NCI-H226 (cell line): ENCODE measurements around the gene CDH12.

ENCODE experiments used
- DNase-seq: peaks from one replicate; pipeline ENCODE4 v3.0.0-alpha.2; 2015

Gene CDH12

GRCh38 chr5:21918451-21918850, 934.7 kb downstream of the CDH12 start:
- no peak for DNase-seq

- no peak for DNase-seq
Observed at GRCh38 chr5:21910731-21911130, 942.4 kb downstream of the CDH12 start.

GRCh38 chr5:21895766-21896350, 957.3 kb downstream of the CDH12 start:
- DNase-seq, result no peak

GRCh38 chr5:21893161-21893560, 960.0 kb downstream of the CDH12 start:
- DNase-seq, result no peak

GRCh38 chr5:21889581-21889980, 963.6 kb downstream of the CDH12 start:
- DNase-seq, result no peak

GRCh38 chr5:21882074-21882745, 970.9 kb downstream of the CDH12 start:
- no peak for DNase-seq

GRCh38 chr5:21880164-21880563, 973.0 kb downstream of the CDH12 start:
- DNase-seq, result no peak

GRCh38 chr5:21862986-21863385, 990.2 kb downstream of the CDH12 start:
- no peak for DNase-seq

- no peak for DNase-seq
Observed at GRCh38 chr5:21858441-21858840, 994.7 kb downstream of the CDH12 start.

GRCh38 chr5:21856987-21857386, 996.2 kb downstream of the CDH12 start:
- no peak for DNase-seq

GRCh38 chr5:21847300-21847699, 1005.8 kb downstream of the CDH12 start:
- DNase-seq, result no peak

- DNase-seq, result no peak
Observed at GRCh38 chr5:21844960-21845359, 1008.2 kb downstream of the CDH12 start.

- peak; percentile 15 for DNase-seq
Observed at GRCh38 chr5:21834863-21835262, 1018.3 kb downstream of the CDH12 start.

GRCh38 chr5:21831145-21831787, 1021.9 kb downstream of the CDH12 start:
- no peak for DNase-seq

- no peak for DNase-seq
Observed at GRCh38 chr5:21826884-21827283, 1026.3 kb downstream of the CDH12 start.

- peak; percentile 70 for DNase-seq
Observed at GRCh38 chr5:21823588-21823987, 1029.6 kb downstream of the CDH12 start.

GRCh38 chr5:21823076-21823574, 1030.0 kb downstream of the CDH12 start:
- DNase-seq, result no peak

- DNase-seq, result no peak
Observed at GRCh38 chr5:21820527-21820926, 1032.6 kb downstream of the CDH12 start.

GRCh38 chr5:21818370-21818720, 1034.8 kb downstream of the CDH12 start:
- DNase-seq, result no peak

- DNase-seq, result no peak
Observed at GRCh38 chr5:21817668-21818369, 1035.3 kb downstream of the CDH12 start.

- no peak for DNase-seq
Observed at GRCh38 chr5:21810737-21811316, 1042.3 kb downstream of the CDH12 start.

GRCh38 chr5:21809611-21810010, 1043.5 kb downstream of the CDH12 start:
- no peak for DNase-seq

- peak; percentile 38 for DNase-seq
Observed at GRCh38 chr5:21807953-21808352, 1045.2 kb downstream of the CDH12 start.
